Measurements from ENCODE around the gene TBX5. TPM values are rescaled to one million over a fixed set of nuclear protein-coding genes. Genes with fewer than 3 reads are reported as not detected.

TBX5 gene
- total RNA-seq, 1 donor from 2014 or later = 75.1 TPM

DNA sequence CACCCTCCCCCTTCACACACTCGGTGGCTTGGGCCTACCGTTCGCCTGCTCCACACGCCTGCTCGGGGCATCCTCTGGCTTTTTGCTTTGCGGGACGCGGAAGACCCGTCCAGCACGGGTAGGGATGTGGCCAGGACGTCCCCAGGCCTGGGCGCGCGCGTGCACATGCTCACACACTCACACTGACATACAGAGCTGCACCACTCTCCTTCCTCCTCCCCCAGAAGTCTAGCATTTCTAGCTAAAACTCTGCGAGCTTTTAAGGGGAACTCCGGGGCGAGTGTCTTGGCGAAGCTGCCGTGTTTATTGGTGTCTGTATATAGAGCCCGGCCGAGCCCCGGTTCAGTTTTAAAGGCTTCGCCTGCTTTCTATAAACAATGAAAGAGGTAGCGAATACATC lies 5.0 kb downstream of the TBX5 start:
- Histone ChIP-seq H3K27me3 (ENCODE audit: low read depth) (peaks cover 98% of the 10 kb centered on the region), H3K4me3 (peak overlapping the region; percentile 82), H3K9me3 (replicated peaks) (no peaks in the 10 kb centered on the region), H3K27ac (replicated peaks) (peak overlapping the region; percentile 94), H3K4me1 (peaks cover 74% of the 10 kb centered on the region), H3K36me3 (peaks cover 20% of the 10 kb centered on the region)
- intact Hi-C loops (cut with micrococcal nuclease) = no loop called here
- DNase-seq = peak; percentile 49
- TF ChIP-seq, protein P1, sequence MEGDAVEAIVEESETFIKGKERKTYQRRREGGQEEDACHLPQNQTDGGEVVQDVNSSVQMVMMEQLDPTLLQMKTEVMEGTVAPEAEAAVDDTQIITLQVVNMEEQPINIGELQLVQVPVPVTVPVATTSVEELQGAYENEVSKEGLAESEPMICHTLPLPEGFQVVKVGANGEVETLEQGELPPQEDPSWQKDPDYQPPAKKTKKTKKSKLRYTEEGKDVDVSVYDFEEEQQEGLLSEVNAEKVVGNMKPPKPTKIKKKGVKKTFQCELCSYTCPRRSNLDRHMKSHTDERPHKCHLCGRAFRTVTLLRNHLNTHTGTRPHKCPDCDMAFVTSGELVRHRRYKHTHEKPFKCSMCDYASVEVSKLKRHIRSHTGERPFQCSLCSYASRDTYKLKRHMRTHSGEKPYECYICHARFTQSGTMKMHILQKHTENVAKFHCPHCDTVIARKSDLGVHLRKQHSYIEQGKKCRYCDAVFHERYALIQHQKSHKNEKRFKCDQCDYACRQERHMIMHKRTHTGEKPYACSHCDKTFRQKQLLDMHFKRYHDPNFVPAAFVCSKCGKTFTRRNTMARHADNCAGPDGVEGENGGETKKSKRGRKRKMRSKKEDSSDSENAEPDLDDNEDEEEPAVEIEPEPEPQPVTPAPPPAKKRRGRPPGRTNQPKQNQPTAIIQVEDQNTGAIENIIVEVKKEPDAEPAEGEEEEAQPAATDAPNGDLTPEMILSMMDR (IDR thresholded peaks at IDR 0.05; ENCODE audit: borderline replicate concordance) = no peak

- Histone ChIP-seq H3K27me3 (ENCODE audit: low read depth) (peaks cover 96% of the 10 kb centered on the region), H3K4me1 (peaks cover 74% of the 10 kb centered on the region)
- TF ChIP-seq, protein P1 (IDR thresholded peaks at IDR 0.05; ENCODE audit: borderline replicate concordance) = no peak
These were observed 5.6 kb downstream of the TBX5 start for GRCh38 chr12:114400361-114400811.

DNA sequence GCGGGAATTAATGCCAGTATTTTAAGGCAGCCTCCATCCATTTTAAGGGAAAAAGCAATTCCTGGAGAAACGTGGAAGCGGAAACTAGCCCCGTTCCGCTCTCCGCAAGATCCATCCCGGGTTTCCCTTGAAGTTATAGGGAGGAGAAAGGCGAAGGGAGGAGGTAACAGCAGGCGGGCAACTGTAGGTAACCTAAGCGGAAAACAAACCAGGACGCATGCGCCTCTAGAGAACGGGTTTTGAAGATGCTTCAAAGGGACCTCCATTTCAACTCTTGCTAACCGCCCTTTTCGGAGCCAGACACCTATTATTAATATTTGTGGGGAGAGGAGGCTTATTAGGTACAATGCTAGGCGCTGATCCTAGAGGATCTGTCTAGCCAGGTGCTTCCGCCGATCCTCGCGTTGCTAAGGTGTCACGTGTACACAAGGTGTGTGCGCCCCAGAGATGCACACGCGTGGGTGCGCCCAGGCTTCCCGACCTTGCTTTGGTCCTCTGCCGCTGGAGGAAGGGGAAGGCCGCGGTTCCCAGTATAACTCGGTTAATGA lies 6.2 kb downstream of the TBX5 start:
- TF ChIP-seq, protein P1 (IDR thresholded peaks at IDR 0.05; ENCODE audit: borderline replicate concordance) = no peak
- Histone ChIP-seq H3K4me3 (no peak overlapping the region), H3K27me3 (ENCODE audit: low read depth) (peaks cover 90% of the 10 kb centered on the region), H3K27ac (replicated peaks) (peak overlapping the region; percentile 94), H3K4me1 (peaks cover 73% of the 10 kb centered on the region), H3K36me3 (peaks cover 20% of the 10 kb centered on the region), H3K9me3 (replicated peaks) (no peaks in the 10 kb centered on the region)
- no peak for DNase-seq
- intact Hi-C loops (cut with micrococcal nuclease) = no loop called here

More at GRCh38 chr12:114400361-114400811, 5.6 kb downstream of the TBX5 start:
- H3K36me3 ChIP-seq = peaks cover 20% of the 10 kb centered on the region
- intact Hi-C loops (cut with micrococcal nuclease) = no loop called here
- DNase-seq = peak; percentile 23
- H3K9me3 ChIP-seq (replicated peaks) = no peaks in the 10 kb centered on the region
- peak overlapping the region; percentile 82 for H3K4me3 ChIP-seq
- peak overlapping the region; percentile 94 for H3K27ac ChIP-seq (replicated peaks)

- H3K27ac ChIP-seq (replicated peaks) = no peak overlapping the region
- no peaks in the 10 kb centered on the region for H3K9me3 ChIP-seq (replicated peaks)
- H3K36me3 ChIP-seq = peaks cover 32% of the 10 kb centered on the region
- H3K4me1 ChIP-seq = peaks cover 85% of the 10 kb centered on the region
- H3K4me3 ChIP-seq = no peak overlapping the region
- H3K27me3 ChIP-seq (ENCODE audit: low read depth) = peaks cover 83% of the 10 kb centered on the region
- intact Hi-C loops (cut with micrococcal nuclease) = no loop called here
- no peak for DNase-seq
- TF ChIP-seq, protein P1 (IDR thresholded peaks at IDR 0.05; ENCODE audit: borderline replicate concordance) = no peak
These were observed 7.7 kb downstream of the TBX5 start for GRCh38 chr12:114397978-114398881.

GRCh38 chr12:114396869-114397719 lies 8.8 kb downstream of the TBX5 start:
- TF ChIP-seq, protein P1 (IDR thresholded peaks at IDR 0.05; ENCODE audit: borderline replicate concordance) = no peak
- intact Hi-C loops (cut with micrococcal nuclease) = no loop called here
- H3K27me3 ChIP-seq (ENCODE audit: low read depth) = peaks cover 74% of the 10 kb centered on the region
- H3K36me3 ChIP-seq = peaks cover 32% of the 10 kb centered on the region
- H3K4me1 ChIP-seq = peaks cover 88% of the 10 kb centered on the region
- DNase-seq = no peak
- H3K4me3 ChIP-seq = no peak overlapping the region
- H3K27ac ChIP-seq (replicated peaks) = peak overlapping the region; percentile 69
- no peaks in the 10 kb centered on the region for H3K9me3 ChIP-seq (replicated peaks)
